Stimulated activated CD4-positive, alpha-beta T cell treated with anti-CD3 and anti-CD28 coated beads, Interleukin-2, amount 100 ng/mL, for 24 hours (primary cell): ENCODE measurements around the gene ZC3H13.

Source experiments
- DNase-seq, 2 donors: peaks; one replicate each; pipeline ENCODE4 v3.0.0-alpha.2; 2020

Gene ZC3H13

DNA sequence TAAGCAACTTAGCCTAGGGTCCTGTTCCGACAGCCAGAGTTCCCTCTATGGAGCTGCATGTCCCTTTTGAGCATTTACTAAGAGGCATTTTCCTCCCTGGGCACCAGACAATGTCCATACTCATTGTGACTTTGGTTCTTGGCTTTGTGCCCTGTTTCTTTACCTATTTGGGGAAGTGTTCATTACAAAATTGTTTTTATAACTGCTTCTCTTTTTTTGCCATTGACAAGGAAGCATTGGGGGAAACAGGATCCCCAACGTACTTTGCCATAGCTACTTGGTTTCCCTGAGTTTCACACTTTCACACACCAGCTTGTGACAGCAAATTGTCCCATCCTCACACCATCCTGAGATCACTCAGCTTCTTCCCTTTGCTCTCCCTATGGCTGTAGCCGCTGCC is 119.9 kb downstream of the ZC3H13 start:
- DNase-seq: no peak

DNA sequence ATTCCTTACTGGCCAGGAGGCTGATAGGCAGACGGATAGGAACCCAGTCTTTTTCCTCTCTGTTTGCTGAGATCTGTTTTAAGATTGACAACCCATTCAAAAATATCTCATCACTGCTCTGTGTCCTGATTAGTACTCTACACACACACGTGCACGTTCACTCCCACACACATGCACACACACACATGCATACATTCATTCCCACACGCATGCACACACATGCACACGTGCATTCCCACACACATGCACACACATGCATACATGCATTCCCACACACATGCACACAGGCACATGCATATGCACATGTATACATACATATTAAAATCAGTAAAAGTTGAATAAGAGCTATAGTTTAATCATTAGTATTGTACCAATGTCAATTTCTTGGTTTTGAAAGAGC is 120.4 kb downstream of the ZC3H13 start:
- no peak for DNase-seq

DNA sequence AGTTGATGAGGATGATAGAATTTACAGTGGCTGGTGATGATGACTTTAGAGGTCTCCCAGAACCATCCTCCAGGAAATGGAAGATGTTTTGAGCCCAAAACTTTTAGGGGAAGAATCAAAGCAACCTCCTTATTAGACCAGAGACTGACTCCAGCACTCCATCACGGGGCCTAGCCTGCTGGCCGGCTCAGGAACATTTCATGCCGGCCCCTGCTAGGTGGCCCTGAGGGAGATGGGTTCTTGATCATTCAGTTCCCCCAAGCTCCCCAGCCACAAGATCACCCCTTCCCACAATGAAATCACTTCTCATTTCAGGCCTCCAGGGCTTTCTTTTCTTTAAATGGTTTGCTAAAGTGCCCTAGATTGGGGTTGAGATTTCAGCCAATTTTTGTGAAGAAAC is 121.3 kb downstream of the ZC3H13 start:
- no peak for DNase-seq

DNA sequence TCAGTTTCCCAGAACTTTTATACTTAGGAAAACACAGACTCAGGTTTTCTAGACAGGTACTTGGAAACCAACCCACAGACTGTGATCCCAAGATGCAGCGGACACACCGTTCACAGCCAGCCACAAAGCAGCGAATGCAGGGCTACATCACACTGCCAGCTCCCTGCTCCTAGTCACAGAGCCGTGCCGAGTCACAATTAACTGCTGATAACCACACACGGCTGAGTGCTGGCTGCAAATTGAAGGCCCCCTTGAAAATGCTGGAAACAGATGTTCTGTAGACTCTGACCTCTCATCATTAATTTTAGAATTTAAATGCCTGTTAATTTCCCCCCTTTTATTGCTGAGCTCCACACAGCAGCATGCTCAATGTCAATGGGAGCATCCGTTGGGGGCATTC is 122.4 kb downstream of the ZC3H13 start:
- DNase-seq: no peak

DNA sequence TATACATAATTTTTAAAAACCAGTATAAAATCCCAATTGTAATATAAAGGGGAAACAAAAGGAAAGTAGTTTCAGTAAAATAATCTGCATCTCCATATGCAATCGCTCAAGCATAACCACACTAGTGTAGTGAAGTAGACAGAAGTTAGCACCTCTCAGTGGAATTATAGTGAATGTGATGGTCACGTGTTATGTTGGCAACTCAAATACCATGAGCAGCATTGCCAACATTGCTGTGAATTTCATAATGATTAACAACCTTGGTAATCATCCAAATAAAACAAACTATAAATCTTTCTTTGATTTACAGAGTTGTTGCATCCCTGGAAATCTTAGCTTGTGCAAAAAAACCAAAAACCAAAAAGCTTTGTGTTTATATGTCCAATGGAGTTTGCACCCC is 123.7 kb downstream of the ZC3H13 start:
- DNase-seq: no peak

DNA sequence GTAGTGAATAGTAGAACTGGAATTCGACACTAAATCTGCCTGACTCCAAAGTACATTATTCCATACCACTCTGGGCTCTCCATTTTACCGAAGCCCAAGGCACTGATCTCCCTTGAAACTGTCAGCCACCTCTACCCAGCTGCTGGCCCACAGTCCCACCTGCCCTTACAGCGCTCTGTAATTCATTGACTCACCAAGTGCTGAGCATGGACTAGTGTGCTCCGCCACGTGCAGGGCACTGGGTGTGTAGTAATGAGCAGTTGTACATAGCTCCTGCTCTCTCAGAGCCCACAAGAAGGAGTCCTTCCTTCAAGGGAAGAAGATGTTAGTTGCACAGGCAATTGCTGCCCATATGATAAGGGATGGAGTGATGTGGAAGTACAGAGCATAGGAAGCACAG is 124.4 kb downstream of the ZC3H13 start:
- no peak for DNase-seq

DNA sequence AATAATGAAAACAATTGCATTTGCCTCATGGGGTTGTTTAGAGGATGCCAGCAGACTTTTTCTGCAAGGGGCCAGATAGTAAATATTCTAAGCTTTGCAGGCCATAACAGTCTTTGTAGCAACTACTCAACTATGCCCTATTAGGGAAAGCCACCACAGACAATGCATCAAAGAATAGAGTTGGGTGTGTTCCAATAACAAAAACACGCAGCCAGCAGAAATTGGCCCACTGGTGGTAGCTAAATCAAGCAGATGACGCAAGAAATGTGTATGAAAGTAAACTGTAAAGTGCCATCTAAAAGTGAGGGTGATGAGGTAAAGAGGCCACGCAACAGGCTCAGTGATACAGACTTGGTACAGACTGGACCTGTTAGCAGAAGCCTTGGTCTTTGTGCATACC is 125.8 kb downstream of the ZC3H13 start:
- no peak for DNase-seq

DNA sequence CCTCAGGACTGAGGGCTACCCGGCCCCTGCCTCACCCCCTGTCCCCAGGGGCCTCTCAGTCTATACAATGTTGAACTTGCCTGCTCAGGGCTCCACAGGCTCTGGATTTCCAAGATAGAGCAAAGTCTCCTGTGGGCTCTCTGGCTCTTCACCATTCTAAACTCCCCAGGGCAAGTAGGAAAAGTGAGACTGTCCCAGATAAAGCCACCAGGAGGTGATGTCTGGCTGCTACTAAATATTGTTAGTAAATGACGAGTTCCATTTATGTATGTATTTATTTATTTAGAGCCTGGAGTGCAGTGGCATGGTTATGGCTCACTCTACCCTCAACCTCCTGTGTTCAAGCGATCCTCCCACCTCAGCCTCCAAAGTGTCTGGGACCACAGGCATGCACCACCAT is 127.4 kb downstream of the ZC3H13 start:
- no peak for DNase-seq

DNA sequence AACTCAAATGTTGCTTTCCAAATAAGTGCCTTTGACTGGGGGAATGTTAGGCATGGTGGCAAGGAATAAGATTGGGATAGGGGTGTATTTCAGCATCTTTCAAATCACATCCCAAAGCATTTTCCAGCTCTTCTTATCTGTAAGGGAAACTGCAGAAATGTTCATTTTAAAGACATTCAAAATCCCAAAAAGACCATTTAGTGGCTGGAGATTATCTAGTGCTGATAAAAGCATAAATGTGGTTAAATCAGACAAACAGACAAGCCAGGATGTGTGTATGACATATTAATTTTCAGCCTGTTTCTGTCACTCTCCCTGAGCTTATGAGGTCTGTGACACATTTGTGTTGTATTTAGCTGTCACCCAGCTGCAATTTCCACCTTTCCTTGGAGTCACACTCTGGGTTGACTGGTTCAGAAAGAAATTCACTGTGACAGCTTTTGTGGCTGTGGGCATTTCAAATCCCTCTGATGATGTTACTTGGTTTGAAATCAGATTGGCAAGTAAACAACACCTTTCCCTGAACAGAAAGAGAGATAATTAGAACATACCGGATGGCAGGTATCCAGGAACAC is 131.3 kb downstream of the ZC3H13 start:
- DNase-seq: no peak

DNA sequence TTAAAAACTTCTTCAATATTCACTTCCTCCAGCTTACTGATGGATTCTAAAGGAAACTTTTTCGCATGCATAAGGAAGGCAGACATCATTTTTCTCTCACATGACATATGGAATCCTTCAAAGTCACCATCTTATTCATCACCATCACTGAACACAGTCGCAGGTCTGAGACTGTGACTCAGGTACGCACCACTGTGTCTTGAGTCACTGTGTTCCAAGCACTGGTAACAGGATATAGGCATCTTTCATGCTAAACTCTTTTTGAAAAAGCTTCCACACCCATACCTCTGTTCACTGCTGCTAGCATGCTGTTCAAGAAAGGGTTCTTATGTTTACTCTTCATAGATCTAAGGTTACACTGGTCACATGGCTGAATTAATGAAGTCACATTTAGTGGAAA is 133.9 kb downstream of the ZC3H13 start:
- no peak for DNase-seq

DNA sequence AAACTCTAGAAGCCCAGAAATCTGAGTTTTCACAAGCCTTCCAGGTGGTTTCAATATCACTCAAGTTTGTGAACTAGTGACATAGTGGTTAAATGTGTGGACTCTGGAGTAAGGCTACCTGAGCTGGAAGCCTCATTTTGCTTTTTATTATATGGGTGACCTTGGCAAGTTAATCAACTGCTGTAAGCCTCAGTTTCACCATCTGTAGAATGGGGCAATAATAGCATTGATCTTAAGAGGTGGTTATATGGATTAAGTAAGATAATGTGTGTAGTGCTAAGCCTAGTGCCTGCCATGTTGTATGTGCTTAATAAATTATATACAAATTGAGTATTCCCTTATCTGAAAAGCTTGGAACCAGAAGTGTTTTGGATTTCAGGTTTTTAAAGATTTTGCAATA is 135.5 kb downstream of the ZC3H13 start:
- DNase-seq: no peak

DNA sequence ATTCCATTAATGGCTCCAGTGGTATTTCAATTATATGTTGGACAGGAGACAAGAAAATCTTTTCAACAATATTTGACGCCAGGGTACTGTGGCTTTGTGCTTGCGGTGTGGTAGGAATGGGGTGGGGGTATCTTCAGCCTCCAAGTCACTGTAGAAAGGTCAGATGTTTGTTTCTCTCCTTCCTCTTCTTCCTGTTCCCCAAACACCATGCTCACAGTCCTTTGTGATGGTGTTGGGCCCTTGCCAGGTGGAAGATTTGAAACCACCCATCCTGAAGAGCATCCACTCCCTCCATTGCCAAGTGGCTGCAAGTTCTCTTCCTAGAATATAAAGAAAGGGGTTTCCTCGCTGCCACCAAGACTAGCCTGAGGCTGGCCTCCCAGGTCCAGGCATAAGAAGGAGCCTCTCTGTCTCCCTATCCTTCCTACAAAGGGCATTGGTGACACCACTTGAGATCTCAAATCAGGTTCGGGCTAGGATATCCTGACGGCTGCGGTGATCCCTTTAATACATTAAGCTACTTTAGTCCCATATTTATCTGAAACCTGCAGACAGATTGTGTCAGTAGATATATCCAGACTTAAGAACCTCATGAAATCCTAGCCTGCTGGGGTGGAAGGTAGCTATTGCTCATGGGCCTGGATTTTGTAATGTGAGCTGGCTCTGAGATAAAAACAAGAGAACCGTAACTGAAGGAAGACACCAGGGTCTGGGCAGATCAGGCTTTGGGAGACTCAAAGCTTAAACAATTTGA is 136.7 kb downstream of the ZC3H13 start:
- no peak for DNase-seq

DNA sequence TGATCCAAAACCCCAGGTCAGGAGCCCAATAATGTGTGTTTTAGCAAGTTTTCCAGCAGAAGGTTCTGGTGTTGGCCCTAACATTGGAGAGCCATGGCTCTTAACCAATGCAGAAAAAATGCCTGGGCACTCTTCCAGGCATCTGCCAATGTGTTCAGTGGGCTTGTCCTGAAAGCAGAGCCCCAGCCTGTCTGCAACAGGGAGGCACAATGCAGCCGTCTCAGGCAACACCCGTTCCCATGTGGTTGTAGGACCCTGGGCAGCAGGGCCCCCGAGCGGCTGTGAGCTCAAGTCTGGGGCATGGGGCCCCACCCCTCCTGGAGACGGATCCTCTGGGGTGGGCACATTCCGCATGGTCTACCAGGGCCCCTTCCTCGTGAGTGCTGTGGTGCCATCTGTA is 142.9 kb downstream of the ZC3H13 start:
- no peak for DNase-seq

DNA sequence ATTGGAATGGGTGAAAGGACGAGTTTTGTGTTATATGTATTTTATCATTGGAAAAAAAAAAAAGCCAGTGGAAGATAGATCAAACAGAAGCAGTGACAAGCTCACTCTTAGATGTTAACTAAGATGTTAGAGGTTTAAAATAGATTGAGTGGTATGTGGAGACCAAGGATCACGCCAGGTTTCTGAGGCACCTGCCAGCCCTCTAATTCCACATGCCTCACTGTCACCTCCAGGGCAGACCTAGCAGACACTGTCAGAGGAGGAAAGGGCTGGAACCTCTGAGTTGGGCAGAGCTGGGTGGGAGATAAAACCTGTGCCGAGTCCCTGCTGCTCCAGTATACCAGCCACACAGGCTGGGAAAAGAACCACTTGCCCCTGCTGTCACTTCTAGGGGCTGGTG is 143.5 kb downstream of the ZC3H13 start:
- DNase-seq: no peak

DNA sequence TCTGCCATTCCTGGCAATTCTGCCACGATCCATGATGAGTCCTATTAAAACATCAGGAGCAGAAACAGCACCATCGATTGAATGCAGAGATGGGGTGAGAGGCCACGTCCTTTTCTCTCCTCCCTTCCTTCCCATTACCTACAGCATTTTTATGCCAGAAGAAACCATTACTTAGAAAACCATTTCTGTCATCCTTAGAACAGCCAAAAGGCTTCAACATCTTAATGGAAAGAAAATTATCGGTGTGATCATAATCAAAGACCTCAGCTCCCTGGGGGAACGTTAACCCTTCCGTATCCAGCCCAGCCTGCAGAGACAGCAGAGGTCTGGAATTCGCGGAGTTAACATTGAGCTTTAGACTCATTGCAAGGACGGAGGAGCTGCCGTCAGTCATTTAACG is 145.0 kb downstream of the ZC3H13 start:
- DNase-seq: no peak
